ENCODE measurements around the gene AP2B1.

DNA sequence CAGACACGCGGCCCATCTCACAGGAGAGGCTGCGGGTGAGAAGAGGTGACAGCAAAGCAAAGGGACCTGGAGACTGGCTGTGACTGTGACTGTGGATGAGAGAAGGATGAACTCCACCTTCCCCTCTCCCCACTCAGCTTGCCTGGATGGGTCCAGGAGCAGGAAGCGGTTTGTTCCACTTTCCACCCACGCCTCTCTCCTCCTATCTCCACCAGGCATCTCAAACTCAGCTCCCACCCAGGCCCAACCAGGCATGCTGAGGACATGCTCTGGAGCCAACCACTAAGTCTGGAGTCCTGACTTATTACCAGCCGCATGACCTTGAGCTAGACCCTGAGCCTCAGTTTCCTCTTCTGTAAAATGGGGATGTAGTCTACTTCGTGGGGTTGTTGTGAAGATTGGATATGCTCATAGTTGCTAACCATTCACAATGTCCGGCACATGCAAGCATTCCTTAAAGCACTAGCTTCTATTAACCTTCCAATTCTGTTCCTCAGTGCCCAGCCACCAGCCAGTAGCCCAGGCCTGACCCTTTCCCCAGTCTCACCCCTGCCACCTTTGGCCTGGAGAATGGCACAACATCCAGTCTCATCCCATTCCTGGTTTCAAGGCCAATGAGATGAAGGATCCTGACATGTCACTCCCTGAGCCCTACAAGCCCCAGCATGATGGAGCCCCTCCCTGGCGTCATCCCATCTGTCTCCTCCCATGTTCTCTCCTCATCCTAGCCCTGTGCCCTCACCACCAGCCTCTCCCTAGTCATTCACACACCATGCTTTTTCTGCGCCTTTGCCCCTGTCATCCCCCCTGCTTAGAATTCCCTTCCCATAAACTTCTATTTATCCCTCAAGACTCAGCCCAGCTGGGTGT lies 163.6 kb downstream of the AP2B1 start:
- TF ChIP-seq, protein P1, sequence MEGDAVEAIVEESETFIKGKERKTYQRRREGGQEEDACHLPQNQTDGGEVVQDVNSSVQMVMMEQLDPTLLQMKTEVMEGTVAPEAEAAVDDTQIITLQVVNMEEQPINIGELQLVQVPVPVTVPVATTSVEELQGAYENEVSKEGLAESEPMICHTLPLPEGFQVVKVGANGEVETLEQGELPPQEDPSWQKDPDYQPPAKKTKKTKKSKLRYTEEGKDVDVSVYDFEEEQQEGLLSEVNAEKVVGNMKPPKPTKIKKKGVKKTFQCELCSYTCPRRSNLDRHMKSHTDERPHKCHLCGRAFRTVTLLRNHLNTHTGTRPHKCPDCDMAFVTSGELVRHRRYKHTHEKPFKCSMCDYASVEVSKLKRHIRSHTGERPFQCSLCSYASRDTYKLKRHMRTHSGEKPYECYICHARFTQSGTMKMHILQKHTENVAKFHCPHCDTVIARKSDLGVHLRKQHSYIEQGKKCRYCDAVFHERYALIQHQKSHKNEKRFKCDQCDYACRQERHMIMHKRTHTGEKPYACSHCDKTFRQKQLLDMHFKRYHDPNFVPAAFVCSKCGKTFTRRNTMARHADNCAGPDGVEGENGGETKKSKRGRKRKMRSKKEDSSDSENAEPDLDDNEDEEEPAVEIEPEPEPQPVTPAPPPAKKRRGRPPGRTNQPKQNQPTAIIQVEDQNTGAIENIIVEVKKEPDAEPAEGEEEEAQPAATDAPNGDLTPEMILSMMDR (IDR thresholded peaks at IDR 0.05; ENCODE audit: low read length): no peak
- TF ChIP-seq EZH2 (optimal IDR thresholded peaks at IDR 0.05; ENCODE audit: low read depth, low read length): no peak
- TF ChIP-seq EZH2phosphoT487 (IDR thresholded peaks at IDR 0.05; ENCODE audit: low read length): no peak
